HCT116 (cell line): Measurements from ENCODE around the gene PMF1. TPM values are rescaled to one million over a fixed set of nuclear protein-coding genes. Genes with fewer than 3 reads are reported as not detected.

Experiments used
- ATAC-seq: fragments of 200-7000 bp; cut with Tn5 transposase; 2 replicates; pipeline ENCODE4 v1.9.1; 2020; ENCODE audit warnings: mild to moderate bottlenecking, moderate library complexity
- BruUV-seq: library from RNA; stranded (reverse); fragments of 400-500 nt; replicated peaks from 2 replicates; lab custom pipeline; 2021; lab: Mats Ljungman, UMichigan
- CTCF ChIA-PET: fragments of 300-600 bp; sonication (Branson Sonifier 250); formaldehyde crosslinking; loops from one replicate; lab custom pipeline; 2021; ENCODE audit warnings: antibody characterized with exemption; lab: Charles Lee
- POLR2A ChIA-PET: fragments of 300-600, 350-600 bp; sonication (Branson Sonifier 250); formaldehyde crosslinking; loops from one replicate; lab custom pipeline; 2021; ENCODE audit warnings: antibody characterized with exemption; lab: Charles Lee
- RAD21 ChIA-PET, 2 experiments: fragments of 300-600 bp; sonication (Branson Sonifier 250); formaldehyde crosslinking; loops; one replicate each; lab custom pipeline; 2023; ENCODE audit warnings: low total read pairs in 2 of 2; ENCODE audit not compliant: uncharacterized antibody in 2 of 2, unreplicated experiment in 2 of 2, low non-redundant PET in 1 of 2; lab: Charles Lee
- DNase-seq: peaks from one replicate; pipeline ENCODE4 v3.0.0-alpha.2; 2010; ENCODE audit warnings: low read depth, low spot score
- H2AFZ ChIP-seq: fragments of 200-600 bp; shearing (Covaris generic), sonication (generic); 2 replicates; pipeline ENCODE4 v1.6.1; 2017; ENCODE audit warnings: low read depth, mixed run types, mixed read lengths, antibody characterized with exemption, low read length; ENCODE audit not compliant: poor library complexity, severe bottlenecking
- H3K27ac ChIP-seq: 2 replicates; pipeline ENCODE4 v1.5.1; 2012; ENCODE audit warnings: low read depth, low read length
- H3K27me3 ChIP-seq: fragments of 200-600 bp; sonication (generic); 2 replicates; pipeline ENCODE4 v1.6.1; 2016; ENCODE audit warnings: mixed run types, low read length, mixed read lengths; ENCODE audit not compliant: insufficient read depth
- H3K36me3 ChIP-seq, 2 experiments: fragments of 200-500 bp in 1 of 2; fragments of 200-600 bp in 1 of 2; sonication (Bioruptor generic) in 1 of 2; sonication (generic) in 1 of 2; 2 replicates each; pipeline versions ENCODE4 v1.5.1 to v1.6.1; 2014 to 2016; ENCODE audit warnings: low read length in 2 of 2, inconsistent platforms in 1 of 2, mixed read lengths in 1 of 2, mixed run types in 1 of 2; ENCODE audit not compliant: insufficient read depth in 2 of 2, control insufficient read depth in 1 of 2
- H3K4me1 ChIP-seq, 2 experiments: fragments of 200-600 bp in 1 of 2; sonication (generic) in 1 of 2; 2 replicates each; pipeline versions ENCODE4 v1.5.1 to v1.6.1; 2012 to 2017; ENCODE audit warnings: low read length in 2 of 2, inconsistent platforms in 1 of 2, mild to moderate bottlenecking in 1 of 2, mixed read lengths in 1 of 2, mixed run types in 1 of 2, moderate library complexity in 1 of 2; ENCODE audit not compliant: insufficient read depth in 2 of 2, control insufficient read depth in 1 of 2
- H3K4me2 ChIP-seq: fragments of 200-600 bp; sonication (generic); 2 replicates; pipeline ENCODE4 v1.6.1; 2017; ENCODE audit warnings: mixed run types, low read length, mixed read lengths
- H3K4me3 ChIP-seq, 2 experiments: fragments of 200-600 bp in 1 of 2; sonication (generic) in 1 of 2; replicated peaks in 1 of 2; 2 replicates each; pipeline ENCODE4 v1.5.1; 2011 to 2016; ENCODE audit warnings: low read length in 2 of 2, control low read depth in 1 of 2, low read depth in 1 of 2, mild to moderate bottlenecking in 1 of 2, mixed read lengths in 1 of 2, mixed run types in 1 of 2
- H3K79me2 ChIP-seq: fragments of 200-600 bp; sonication (generic); 2 replicates; pipeline ENCODE4 v1.6.1; 2017; ENCODE audit warnings: mild to moderate bottlenecking, mixed run types, low read length, moderate library complexity, mixed read lengths; ENCODE audit not compliant: insufficient read depth
- H3K9ac ChIP-seq: fragments of 200-600 bp; sonication (generic); 2 replicates; pipeline ENCODE4 v1.6.1; 2016; ENCODE audit warnings: low read length, mixed read lengths
- H3K9me2 ChIP-seq: fragments of 200-600 bp; sonication (generic), shearing (Covaris generic); 2 replicates; pipeline ENCODE4 v1.6.1; 2017; ENCODE audit warnings: mixed run types, mild to moderate bottlenecking, moderate library complexity; ENCODE audit not compliant: insufficient read depth
- H3K9me3 ChIP-seq, 2 experiments: fragments of 200-500 bp in 1 of 2; fragments of 200-600 bp in 1 of 2; sonication (Bioruptor generic) in 1 of 2; sonication (generic) in 1 of 2; 2 replicates each; pipeline ENCODE4 v1.6.1; 2014 to 2017; ENCODE audit warnings: low read length in 2 of 2, mixed read lengths in 2 of 2, inconsistent platforms in 1 of 2, low read depth in 1 of 2, mild to moderate bottlenecking in 1 of 2, mixed run types in 1 of 2, moderate library complexity in 1 of 2; ENCODE audit not compliant: control insufficient read depth in 1 of 2, insufficient read depth in 1 of 2
- H4K20me1 ChIP-seq: fragments of 200-600 bp; sonication (generic), shearing (Covaris generic); 2 replicates; pipeline ENCODE4 v1.6.1; 2017; ENCODE audit warnings: mixed run types, mild to moderate bottlenecking, moderate library complexity; ENCODE audit not compliant: insufficient read depth
- EGR1 ChIP-seq: IDR thresholded peaks from 2 replicates; pipeline ENCODE4 v1.6.1; 2012; ENCODE audit warnings: low read depth
- ELF1 ChIP-seq: IDR thresholded peaks from 2 replicates; pipeline ENCODE4 v1.6.1; 2012; ENCODE audit warnings: low read depth, borderline replicate concordance
- EZH2 ChIP-seq: fragments of 200-600 bp; sonication (generic); IDR thresholded peaks from 2 replicates; pipeline ENCODE4 v1.6.1; 2017; ENCODE audit warnings: antibody characterized with exemption, mixed run types
- EZH2phosphoT487 ChIP-seq: fragments of 200-600 bp; IDR thresholded peaks from 2 replicates; pipeline ENCODE4 v1.6.1; 2018; ENCODE audit warnings: antibody characterized with exemption, borderline replicate concordance
- FOSL1 ChIP-seq: IDR thresholded peaks from 2 replicates; pipeline ENCODE4 v1.6.1; 2012; ENCODE audit warnings: low read depth
- MAX ChIP-seq: IDR thresholded peaks from 2 replicates; pipeline ENCODE4 v1.6.1; 2012
- POLR2A ChIP-seq: IDR thresholded peaks from 2 replicates; pipeline ENCODE4 v1.7.0; 2011; ENCODE audit warnings: borderline replicate concordance; ENCODE audit not compliant: insufficient read depth, insufficient read length; ENCODE audit errors: extremely low read depth
- SIN3A ChIP-seq: IDR thresholded peaks from 2 replicates; pipeline ENCODE4 v1.6.1; 2012; ENCODE audit warnings: low read depth
- SP1 ChIP-seq: IDR thresholded peaks from 2 replicates; pipeline ENCODE4 v1.6.1; 2012; ENCODE audit warnings: low read depth
- SRF ChIP-seq: IDR thresholded peaks from 2 replicates; pipeline ENCODE4 v1.6.1; 2012; ENCODE audit warnings: low read depth
- TCF7L2 ChIP-seq: IDR thresholded peaks from 2 replicates; pipeline ENCODE4 v1.7.0; 2011; ENCODE audit warnings: borderline replicate concordance, inconsistent platforms; ENCODE audit not compliant: insufficient read depth, insufficient read length; ENCODE audit errors: extremely low read depth
- YY1 ChIP-seq: IDR thresholded peaks from 2 replicates; pipeline ENCODE4 v1.6.1; 2011; ENCODE audit warnings: low read length, low read depth, moderate library complexity, mild to moderate bottlenecking; ENCODE audit not compliant: insufficient replicate concordance; ENCODE audit errors: extremely low read depth
- ZBTB33 ChIP-seq: IDR thresholded peaks from 2 replicates; pipeline ENCODE4 v1.6.1; 2011; ENCODE audit warnings: mild to moderate bottlenecking, low read length, moderate library complexity; ENCODE audit not compliant: insufficient replicate concordance; ENCODE audit errors: extremely low read depth
- ZFX ChIP-seq: fragments of 450-650 bp; IDR thresholded peaks from 2 replicates; pipeline ENCODE4 v1.6.1; 2017
- ZNF274 ChIP-seq: fragments of 200-500 bp; sonication (Bioruptor generic); IDR thresholded peaks from 2 replicates; pipeline ENCODE4 v1.6.1; 2014; ENCODE audit warnings: mild to moderate bottlenecking, low read depth, low read length, inconsistent platforms
- intact Hi-C: fragments of 100-400 bp; cut with micrococcal nuclease; formaldehyde crosslinking; loops from 2 replicates; pipeline ENCODE4 v1.10.0; 2022
- total RNA-seq: library from RNA; stranded (reverse); gene quantifications from one replicate; pipeline ENCODE4 v1.2.1, GENCODE V29; 2021; ENCODE audit not compliant: unreplicated experiment
- TF ChIP-seq, protein P1 (sequence below): IDR thresholded peaks from 2 replicates; pipeline ENCODE4 v1.6.1; 2012
- TF ChIP-seq, protein P2 (sequence below): IDR thresholded peaks from 2 replicates; pipeline ENCODE4 v1.6.1; 2012; ENCODE audit warnings: low read depth

PMF1 gene
- total RNA-seq, 1 experiment from 2014 or later = 52.6 TPM

- no peak for TF ChIP-seq SRF
Measured at GRCh38 chr1:156276966-156277381, 64.2 kb downstream of the PMF1 start (continued).

GRCh38 chr1:156279837-156280236, 67.0 kb downstream of the PMF1 start:
- H3K79me2 ChIP-seq = peaks cover 58% of the 10 kb centered on the region

More at GRCh38 chr1:156279837-156280236, 67.0 kb downstream of the PMF1 start:
- Histone ChIP-seq H3K4me1 (peaks cover 25 to 27% of the 10 kb centered on the region in 2 experiments), H2AFZ (no peak overlapping the region), H4K20me1 (peaks cover 10% of the 10 kb centered on the region; the same call in 1 of the 2 replicates), H3K9ac (no peak overlapping the region), H3K4me2 (no peak overlapping the region), H3K4me3 (no peak overlapping the region), H3K9me3 (no peaks in the 10 kb centered on the region), H3K27ac (no peak overlapping the region), H3K36me3 (peaks cover 39 to 50% of the 10 kb centered on the region in 2 experiments), H3K9me2 (no peaks in the 10 kb centered on the region), H3K27me3 (no peaks in the 10 kb centered on the region)
- ATAC-seq (no peak), DNase-seq (no peak)
- RAD21 ChIA-PET = no interaction called here
- intact Hi-C loops = no loop called here
- CTCF ChIA-PET = interaction anchor here (0.7 kb wide), 1 partner anchor 40 kb away, joined by 3 read pairs; no protein-coding TSS in a partner anchor
- BruUV-seq = no TSS peak
- POLR2A ChIA-PET = no interaction called here
- no peak for TF ChIP-seq EGR1
- TF ChIP-seq MAX = no peak
- no peak for TF ChIP-seq ZBTB33
- no peak for TF ChIP-seq SP1
- no peak for TF ChIP-seq POLR2A
- no peak for TF ChIP-seq FOSL1
- TF ChIP-seq SIN3A = no peak
- TF ChIP-seq EZH2phosphoT487 = no peak
- no peak for TF ChIP-seq EZH2
- TF ChIP-seq, protein P1, sequence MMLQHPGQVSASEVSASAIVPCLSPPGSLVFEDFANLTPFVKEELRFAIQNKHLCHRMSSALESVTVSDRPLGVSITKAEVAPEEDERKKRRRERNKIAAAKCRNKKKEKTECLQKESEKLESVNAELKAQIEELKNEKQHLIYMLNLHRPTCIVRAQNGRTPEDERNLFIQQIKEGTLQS = no peak
- no peak for TF ChIP-seq ELF1
- TF ChIP-seq TCF7L2 = no peak
- TF ChIP-seq ZNF274 = no peak
- TF ChIP-seq, protein P2, sequence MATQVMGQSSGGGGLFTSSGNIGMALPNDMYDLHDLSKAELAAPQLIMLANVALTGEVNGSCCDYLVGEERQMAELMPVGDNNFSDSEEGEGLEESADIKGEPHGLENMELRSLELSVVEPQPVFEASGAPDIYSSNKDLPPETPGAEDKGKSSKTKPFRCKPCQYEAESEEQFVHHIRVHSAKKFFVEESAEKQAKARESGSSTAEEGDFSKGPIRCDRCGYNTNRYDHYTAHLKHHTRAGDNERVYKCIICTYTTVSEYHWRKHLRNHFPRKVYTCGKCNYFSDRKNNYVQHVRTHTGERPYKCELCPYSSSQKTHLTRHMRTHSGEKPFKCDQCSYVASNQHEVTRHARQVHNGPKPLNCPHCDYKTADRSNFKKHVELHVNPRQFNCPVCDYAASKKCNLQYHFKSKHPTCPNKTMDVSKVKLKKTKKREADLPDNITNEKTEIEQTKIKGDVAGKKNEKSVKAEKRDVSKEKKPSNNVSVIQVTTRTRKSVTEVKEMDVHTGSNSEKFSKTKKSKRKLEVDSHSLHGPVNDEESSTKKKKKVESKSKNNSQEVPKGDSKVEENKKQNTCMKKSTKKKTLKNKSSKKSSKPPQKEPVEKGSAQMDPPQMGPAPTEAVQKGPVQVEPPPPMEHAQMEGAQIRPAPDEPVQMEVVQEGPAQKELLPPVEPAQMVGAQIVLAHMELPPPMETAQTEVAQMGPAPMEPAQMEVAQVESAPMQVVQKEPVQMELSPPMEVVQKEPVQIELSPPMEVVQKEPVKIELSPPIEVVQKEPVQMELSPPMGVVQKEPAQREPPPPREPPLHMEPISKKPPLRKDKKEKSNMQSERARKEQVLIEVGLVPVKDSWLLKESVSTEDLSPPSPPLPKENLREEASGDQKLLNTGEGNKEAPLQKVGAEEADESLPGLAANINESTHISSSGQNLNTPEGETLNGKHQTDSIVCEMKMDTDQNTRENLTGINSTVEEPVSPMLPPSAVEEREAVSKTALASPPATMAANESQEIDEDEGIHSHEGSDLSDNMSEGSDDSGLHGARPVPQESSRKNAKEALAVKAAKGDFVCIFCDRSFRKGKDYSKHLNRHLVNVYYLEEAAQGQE = no peak
- no peak for TF ChIP-seq YY1
- TF ChIP-seq ZFX = no peak
